Measurements from ENCODE around the gene LBX2. TPM values are rescaled to one million over a fixed set of nuclear protein-coding genes. Genes with fewer than 3 reads are reported as not detected.
"Not testable (repeated sequence)": the region's sequence is repeated elsewhere in the genome, so short reads cannot be mapped to it uniquely, and the experiment has no call there.

LBX2 gene
- total and polyA plus RNA-seq, 8 donors = 0.21 to 2.3 (median 1.1) TPM

DNA sequence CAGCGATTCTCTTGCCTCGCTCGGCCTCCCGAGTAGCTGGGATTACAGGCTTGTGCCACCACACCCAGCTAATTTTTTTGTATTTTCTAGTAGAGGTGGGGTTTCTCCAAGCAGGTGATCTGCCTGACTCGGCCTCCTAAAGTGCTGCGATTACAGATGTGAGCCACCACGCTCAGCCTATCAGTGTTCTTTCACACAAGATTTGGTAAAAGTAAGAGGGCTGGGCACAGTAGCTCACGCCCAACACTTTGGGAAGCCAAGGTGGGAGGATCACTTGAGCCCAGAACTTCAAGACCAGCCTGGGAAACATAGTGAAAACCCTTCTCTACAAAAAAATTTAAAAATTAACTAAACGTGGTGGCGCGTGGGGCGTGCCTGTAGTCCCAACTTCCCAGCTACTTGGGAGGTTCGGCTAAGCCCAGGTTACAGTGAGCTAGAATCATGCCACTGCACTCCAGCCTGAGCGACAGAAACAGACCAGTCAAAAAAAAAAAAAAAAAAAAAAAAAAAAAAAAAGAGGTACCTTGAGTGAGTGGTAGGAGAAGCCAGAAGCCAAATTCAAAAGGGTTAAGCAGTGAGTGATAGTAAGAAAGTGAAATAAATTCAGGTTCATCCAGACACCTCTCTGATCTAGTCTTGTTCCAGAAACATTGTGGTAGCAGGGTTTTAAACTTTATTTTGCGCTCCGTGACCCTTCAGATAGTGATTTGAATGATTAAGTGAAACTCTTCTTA, 27.9 kb downstream of the LBX2 start:
- Histone ChIP-seq H3K27ac (peak overlapping the region; percentile 86 to 92 (median 87)), H3K27me3 (no peaks in the 10 kb centered on the region), H3K9me3 (no peaks in the 10 kb centered on the region), H3K4me1 (peaks cover 5 to 16% (median 7%) of the 10 kb centered on the region in 3 donors), H3K4me3 (peak overlapping the region; percentile 53 to 69 (median 62)), H3K36me3 (peaks cover 0 to 4% (median 0%) of the 10 kb centered on the region in 3 donors)
- 42 to 48% methylated on average over 16 of the region's 16 CpGs for WGBS, 2 donors
- ATAC-seq (no peak), FAIRE-seq (no peak), DNase-seq (no peak)
- TF ChIP-seq, protein P1, sequence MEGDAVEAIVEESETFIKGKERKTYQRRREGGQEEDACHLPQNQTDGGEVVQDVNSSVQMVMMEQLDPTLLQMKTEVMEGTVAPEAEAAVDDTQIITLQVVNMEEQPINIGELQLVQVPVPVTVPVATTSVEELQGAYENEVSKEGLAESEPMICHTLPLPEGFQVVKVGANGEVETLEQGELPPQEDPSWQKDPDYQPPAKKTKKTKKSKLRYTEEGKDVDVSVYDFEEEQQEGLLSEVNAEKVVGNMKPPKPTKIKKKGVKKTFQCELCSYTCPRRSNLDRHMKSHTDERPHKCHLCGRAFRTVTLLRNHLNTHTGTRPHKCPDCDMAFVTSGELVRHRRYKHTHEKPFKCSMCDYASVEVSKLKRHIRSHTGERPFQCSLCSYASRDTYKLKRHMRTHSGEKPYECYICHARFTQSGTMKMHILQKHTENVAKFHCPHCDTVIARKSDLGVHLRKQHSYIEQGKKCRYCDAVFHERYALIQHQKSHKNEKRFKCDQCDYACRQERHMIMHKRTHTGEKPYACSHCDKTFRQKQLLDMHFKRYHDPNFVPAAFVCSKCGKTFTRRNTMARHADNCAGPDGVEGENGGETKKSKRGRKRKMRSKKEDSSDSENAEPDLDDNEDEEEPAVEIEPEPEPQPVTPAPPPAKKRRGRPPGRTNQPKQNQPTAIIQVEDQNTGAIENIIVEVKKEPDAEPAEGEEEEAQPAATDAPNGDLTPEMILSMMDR (IDR thresholded peaks at IDR 0.05) = no peak
- intact Hi-C loops (cut with DNase I) = no loop called here

DNA sequence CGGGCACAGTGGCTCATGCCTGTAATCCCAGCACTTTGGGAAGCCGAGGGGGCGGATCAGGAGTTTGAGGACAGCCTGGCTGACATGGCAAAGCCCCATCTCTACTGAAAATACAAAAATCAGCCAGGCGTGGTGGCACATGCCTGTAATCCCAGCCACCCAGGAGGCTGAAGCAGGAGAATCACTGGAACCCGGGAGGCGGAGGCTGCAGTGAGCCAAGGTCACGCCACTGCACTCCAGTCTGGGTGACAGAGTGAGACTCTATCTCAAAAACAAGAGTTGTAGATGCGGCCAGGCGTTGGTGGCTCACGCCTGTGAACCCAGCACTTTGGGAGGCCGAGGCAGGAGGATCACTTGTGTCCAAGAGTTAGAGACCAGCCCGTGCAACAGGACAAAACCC, 28.7 kb downstream of the LBX2 start:
- H3K36me3 ChIP-seq; intact Hi-C loops (cut with DNase I); ATAC-seq; H3K4me3 ChIP-seq; H3K27ac ChIP-seq; H3K27me3 ChIP-seq; H3K9me3 ChIP-seq; FAIRE-seq: not testable (repeated sequence)
- WGBS, 2 donors = 94% methylated on average over 12 of the region's 12 CpGs
- H3K4me1 ChIP-seq = peaks cover 5 to 16% (median 7%) of the 10 kb centered on the region in 3 donors
- DNase-seq = peak in 1 of 6 donors; percentile 20

DNA sequence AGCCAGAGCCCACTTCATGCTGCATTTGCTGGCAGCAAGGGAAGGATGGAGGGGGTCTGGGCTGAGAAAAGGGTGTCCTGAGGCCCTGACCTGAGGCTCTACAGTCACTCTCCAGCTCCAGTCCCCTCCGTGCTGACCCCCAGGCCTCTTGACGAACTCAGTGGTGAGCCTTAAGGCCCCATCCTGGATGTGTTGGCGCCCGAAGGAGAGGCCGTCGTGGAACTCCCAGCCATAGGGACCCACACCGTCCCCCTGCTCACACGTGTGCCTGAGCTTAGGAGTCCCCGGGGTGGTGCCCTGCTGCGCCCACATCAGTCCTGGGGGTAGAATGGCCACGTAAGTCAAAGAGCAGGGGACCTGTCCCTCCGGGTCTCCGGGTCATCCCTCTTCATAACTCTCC, 35.0 kb downstream of the LBX2 start:
- Histone ChIP-seq H3K4me3 (peak overlapping the region; percentile 75 to 99 (median 98)), H3K27ac (peak overlapping the region in 3 of 4 donors; percentile 77 to 80 (median 79)), H3K9me3 (no peaks in the 10 kb centered on the region), H3K36me3 (peaks cover 0 to 9% (median 0%) of the 10 kb centered on the region in 3 donors), H3K4me1 (peaks cover 0 to 8% (median 6%) of the 10 kb centered on the region in 3 donors), H3K27me3 (no peaks in the 10 kb centered on the region)
- DNase-seq (no peak), ATAC-seq (peak; percentile 2 to 18 (median 8)), FAIRE-seq (no peak)
- WGBS, 2 donors = 1 to 3% methylated on average over 13 of the region's 13 CpGs
- TF ChIP-seq, protein P1 (IDR thresholded peaks at IDR 0.05) = no peak
- intact Hi-C loops (cut with DNase I) = no loop called here

DNA sequence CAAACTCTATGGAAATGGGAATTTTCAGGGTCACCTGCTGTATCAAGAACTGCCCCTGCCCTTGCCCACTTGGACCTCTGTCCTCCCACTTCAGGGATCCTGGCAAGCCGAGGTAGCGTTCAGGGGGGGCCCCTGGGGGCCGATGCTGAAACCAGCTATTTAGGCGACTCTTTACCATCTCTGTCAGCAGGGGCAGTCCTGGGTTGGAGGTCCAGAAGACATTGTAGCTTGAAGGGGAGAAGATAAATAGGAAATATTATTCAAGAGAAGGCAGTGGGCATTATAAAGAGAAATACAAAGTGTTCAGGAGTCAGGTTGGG, 36.7 kb downstream of the LBX2 start:
- peaks cover 0 to 8% (median 6%) of the 10 kb centered on the region in 3 donors for H3K4me1 ChIP-seq
- no peak for DNase-seq
- 81 to 85% methylated on average over 4 of the region's 4 CpGs for whole genome bisulfite sequencing, 2 donors

DNA sequence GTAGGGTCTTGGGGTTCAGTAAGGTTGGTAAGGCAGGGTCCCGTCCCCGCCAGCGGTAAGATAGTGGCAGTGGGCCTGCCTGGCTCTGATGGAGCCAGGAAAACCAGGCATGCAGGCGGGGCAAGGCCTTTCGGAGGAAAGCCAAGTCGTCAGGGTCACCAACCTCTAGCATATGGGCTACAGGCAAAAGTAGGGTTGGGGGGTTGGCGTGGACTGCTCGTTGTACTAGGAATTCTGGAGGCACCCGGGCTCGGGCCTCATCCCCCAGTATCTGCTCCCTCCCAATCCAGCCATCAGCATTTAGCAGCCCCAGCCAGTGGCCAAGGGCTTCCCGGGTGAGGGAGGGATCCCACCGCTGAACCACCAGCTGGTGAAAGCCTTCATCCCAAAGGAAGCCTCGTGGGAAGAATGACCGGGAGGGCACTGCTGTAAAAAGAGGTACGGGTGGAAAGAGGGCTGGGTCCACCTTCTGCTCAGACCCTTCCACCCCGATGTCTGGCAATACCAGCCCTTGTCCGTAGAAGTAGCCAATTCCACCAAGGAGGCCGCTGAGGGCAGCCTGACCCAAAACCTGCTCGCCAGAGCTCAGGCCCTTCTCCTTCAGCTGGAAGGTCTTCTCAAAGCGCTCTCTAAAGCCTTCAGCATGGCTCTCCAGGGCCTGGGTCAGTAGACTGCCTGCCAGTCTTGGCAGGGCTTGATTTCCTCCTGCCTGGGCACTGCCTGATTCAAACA, 37.2 kb downstream of the LBX2 start:
- ATAC-seq = no peak

More for the DNA sequence above, 36.7 kb downstream of the LBX2 start:
- intact Hi-C loops (cut with DNase I) = no loop called here
- no peak for ATAC-seq
- Histone ChIP-seq H3K27ac (no peak overlapping the region), H3K4me3 (no peak overlapping the region), H3K27me3 (no peaks in the 10 kb centered on the region), H3K36me3 (peaks cover 0 to 9% (median 0%) of the 10 kb centered on the region in 3 donors), H3K9me3 (no peaks in the 10 kb centered on the region)
- no peak for FAIRE-seq
- TF ChIP-seq, protein P1 (IDR thresholded peaks at IDR 0.05) = no peak

More for the DNA sequence above, 37.2 kb downstream of the LBX2 start:
- Histone ChIP-seq H3K4me1 (peaks cover 0 to 8% (median 6%) of the 10 kb centered on the region in 3 donors), H3K4me3 (no peak overlapping the region), H3K36me3 (peaks cover 0 to 9% (median 0%) of the 10 kb centered on the region in 3 donors), H3K9me3 (no peaks in the 10 kb centered on the region), H3K27ac (no peak overlapping the region), H3K27me3 (no peaks in the 10 kb centered on the region)
- TF ChIP-seq, protein P1 (IDR thresholded peaks at IDR 0.05) = no peak
- no peak for DNase-seq
- no peak for FAIRE-seq
- 88 to 92% methylated on average over 20 of the region's 20 CpGs for WGBS, 2 donors
- intact Hi-C loops (cut with DNase I) = no loop called here

Measured in pancreas (tissue), 10 donors.